Measurements from ENCODE around the gene TXNDC8.

DNA sequence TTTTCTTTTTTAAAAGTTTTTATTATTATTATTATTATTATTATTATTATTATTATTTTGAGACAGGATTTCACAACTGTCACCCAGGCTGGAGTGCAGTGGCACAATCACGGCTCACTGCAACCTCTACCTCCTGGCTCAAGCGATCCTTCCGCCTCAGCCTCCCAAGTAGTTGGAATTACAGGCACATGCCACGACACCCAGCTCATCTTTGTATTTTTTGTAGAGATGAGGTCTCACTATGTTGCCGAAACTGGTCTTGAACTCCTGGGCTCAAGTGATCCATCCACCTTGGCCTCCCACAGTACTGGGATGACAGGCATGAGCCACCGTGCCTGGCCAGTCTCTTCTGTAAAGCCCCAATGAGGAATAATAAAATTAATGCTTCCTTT is 50.4 kb downstream of the TXNDC8 start:
- TF ChIP-seq YY1 (IDR thresholded peaks at IDR 0.05; ENCODE audit: insufficient read depth, insufficient read length): no peak
- no peak for TF ChIP-seq SUZ12 (IDR thresholded peaks at IDR 0.05; ENCODE audit: extremely low read depth, insufficient read depth, insufficient read length)
